PC-3 (cell line): Measurements from ENCODE around the gene MAGEA11. TPM values are rescaled to one million over a fixed set of nuclear protein-coding genes. Genes with fewer than 3 reads are reported as not detected.
"Not testable (repeated sequence)": the region's sequence is repeated elsewhere in the genome, so short reads cannot be mapped to it uniquely, and the experiment has no call there.

Experiments
- ATAC-seq: fragments of 200-7000 bp; cut with Tn5 transposase; 2 replicates; pipeline ENCODE4 v1.9.1; 2020; ENCODE audit warnings: mild to moderate bottlenecking, moderate library complexity
- BruUV-seq: library from RNA; stranded (reverse); fragments of 400-500 nt; replicated peaks from 2 replicates; lab custom pipeline; 2021; lab: Mats Ljungman, UMichigan
- CTCF ChIA-PET: fragments of 300-600 bp; sonication (Branson Sonifier 250); formaldehyde crosslinking; loops from one replicate; lab custom pipeline; 2022; ENCODE audit warnings: antibody characterized with exemption; lab: Charles Lee
- POLR2A ChIA-PET: fragments of 300-600 bp; sonication (Branson Sonifier 250); formaldehyde crosslinking; loops from one replicate; lab custom pipeline; 2022; ENCODE audit warnings: antibody characterized with exemption; ENCODE audit not compliant: unreplicated experiment; lab: Charles Lee
- DNase-seq: peaks from one replicate; pipeline ENCODE4 v3.0.0-alpha.2; 2015
- H2AFZ ChIP-seq: fragments of 300-600 bp; sonication (generic); 2 replicates; pipeline ENCODE4 v1.6.0; 2016; ENCODE audit warnings: antibody characterized with exemption, low read length
- H3F3A ChIP-seq: fragments of 300-600 bp; sonication (generic); one replicate; pipeline ENCODE4 v1.6.0; 2017; ENCODE audit warnings: antibody characterized with exemption, low read length, control low read depth, mild to moderate bottlenecking; ENCODE audit not compliant: unreplicated experiment
- H3K27ac ChIP-seq: fragments of 300-600 bp; sonication (generic); 2 replicates; pipeline ENCODE4 v1.5.1; 2016; ENCODE audit warnings: mild to moderate bottlenecking, low read length
- H3K27me3 ChIP-seq: fragments of 300-600 bp; sonication (generic); 2 replicates; pipeline ENCODE4 v1.6.1; 2016; ENCODE audit warnings: low read length, mixed read lengths
- H3K36me3 ChIP-seq: fragments of 300-600 bp; sonication (generic); 2 replicates; pipeline ENCODE4 v1.6.1; 2016; ENCODE audit warnings: low read depth, mixed run types, low read length, mixed read lengths
- H3K4me1 ChIP-seq: fragments of 300-600 bp; sonication (generic); 2 replicates; pipeline ENCODE4 v1.5.1; 2016; ENCODE audit warnings: low read length; ENCODE audit not compliant: insufficient read depth
- H3K4me2 ChIP-seq: fragments of 300-600 bp; sonication (generic); 2 replicates; pipeline ENCODE4 v1.6.0; 2016; ENCODE audit warnings: low read length
- H3K4me3 ChIP-seq: fragments of 300-600 bp; sonication (generic); 2 replicates; pipeline ENCODE4 v1.5.1; 2016; ENCODE audit warnings: mild to moderate bottlenecking, low read length, mixed read lengths
- H3K79me2 ChIP-seq: fragments of 300-600 bp; sonication (generic); 2 replicates; pipeline ENCODE4 v1.6.1; 2017; ENCODE audit warnings: low read length, mixed read lengths
- H3K9ac ChIP-seq: fragments of 300-600 bp; sonication (generic); 2 replicates; pipeline ENCODE4 v1.6.0; 2016; ENCODE audit warnings: mild to moderate bottlenecking, low read length
- H3K9me2 ChIP-seq: fragments of 300-600 bp; sonication (generic); replicated peaks from 2 replicates; pipeline ENCODE4 v1.6.1; 2016; ENCODE audit warnings: mixed run types, low read length, mixed read lengths
- H3K9me3 ChIP-seq: fragments of 300-600 bp; sonication (generic); 2 replicates; pipeline ENCODE4 v1.6.1; 2016; ENCODE audit warnings: low read length, mixed read lengths
- H4K20me1 ChIP-seq: fragments of 300-600 bp; sonication (generic); 2 replicates; pipeline ENCODE4 v1.6.1; 2016; ENCODE audit warnings: low read length, mixed read lengths
- CTCF ChIP-seq: fragments of 300-600 bp; sonication (generic); conservative IDR thresholded peaks from 2 replicates; pipeline ENCODE4 v1.5.1; 2017; ENCODE audit warnings: antibody characterized with exemption, low read depth, mild to moderate bottlenecking, low read length
- EZH2 ChIP-seq: fragments of 300-600 bp; sonication (generic); IDR thresholded peaks from one replicate; pipeline ENCODE4 v1.6.1; 2017; ENCODE audit warnings: antibody characterized with exemption, mild to moderate bottlenecking, low read length; ENCODE audit not compliant: unreplicated experiment
- EZH2phosphoT487 ChIP-seq: fragments of 300-600 bp; sonication (generic); IDR thresholded peaks from 2 replicates; pipeline ENCODE4 v1.6.1; 2018; ENCODE audit warnings: mild to moderate bottlenecking, antibody characterized with exemption, low read length, borderline replicate concordance
- intact Hi-C: fragments of 100-400 bp; cut with micrococcal nuclease; formaldehyde crosslinking; loops from 2 replicates; pipeline ENCODE4 v1.9.0; 2023
- total RNA-seq: library from RNA; depleted of rRNA; stranded (reverse); fragments of >200 nt; gene quantifications from 2 replicates; pipeline ENCODE4 v1.2.3, GENCODE V29; 2014

The MAGEA11 gene
- total RNA-seq, 1 experiment from 2014 or later, result not detected

- CTCF ChIA-PET, result no interaction called here
- H3K79me2 ChIP-seq, result no peaks in the 10 kb centered on the region
- ATAC-seq (no peak), DNase-seq (no peak)
- no peaks in the 10 kb centered on the region for H3K9me3 ChIP-seq
- H3K4me3 ChIP-seq, result no peak overlapping the region
- no peaks in the 10 kb centered on the region for H3F3A ChIP-seq
- H2AFZ ChIP-seq, result no peak overlapping the region
- BruUV-seq, result no TSS peak
- peaks cover 30% of the 10 kb centered on the region for H3K27me3 ChIP-seq
- no peak for TF ChIP-seq CTCF
- TF ChIP-seq EZH2, result no peak
- no peak for TF ChIP-seq EZH2phosphoT487
- no peaks in the 10 kb centered on the region for H4K20me1 ChIP-seq
- POLR2A ChIA-PET, result no interaction called here
- no peak overlapping the region for H3K9ac ChIP-seq
- H3K4me2 ChIP-seq, result no peak overlapping the region
- no peaks in the 10 kb centered on the region for H3K36me3 ChIP-seq
- H3K9me2 ChIP-seq, result no peaks in the 10 kb centered on the region
- no peak overlapping the region for H3K27ac ChIP-seq
- no peaks in the 10 kb centered on the region for H3K4me1 ChIP-seq
- intact Hi-C loops, result no loop called here
Observed at GRCh38 chrX:149717803-149718202, 5.9 kb downstream of the MAGEA11 start.

- TF ChIP-seq EZH2phosphoT487 (no peak), EZH2 (no peak), CTCF (no peak)
- no peaks in the 10 kb centered on the region for H4K20me1 ChIP-seq
- ATAC-seq (no peak), DNase-seq (no peak)
- no peaks in the 10 kb centered on the region for H3K4me1 ChIP-seq
- no peaks in the 10 kb centered on the region for H3K79me2 ChIP-seq
- H3K9me3 ChIP-seq, result no peaks in the 10 kb centered on the region
- BruUV-seq, result no TSS peak
- H3K36me3 ChIP-seq, result no peaks in the 10 kb centered on the region
- no peak overlapping the region for H2AFZ ChIP-seq
- H3K9me2 ChIP-seq, result no peaks in the 10 kb centered on the region
- H3K4me3 ChIP-seq, result no peak overlapping the region
- no peak overlapping the region for H3K9ac ChIP-seq
- H3K27ac ChIP-seq, result no peak overlapping the region
- peaks cover 30% of the 10 kb centered on the region for H3K27me3 ChIP-seq
- no peak overlapping the region for H3K4me2 ChIP-seq
- CTCF ChIA-PET, result no interaction called here
- POLR2A ChIA-PET, result no interaction called here
- no peaks in the 10 kb centered on the region for H3F3A ChIP-seq
- intact Hi-C loops, result no loop called here
Observed at GRCh38 chrX:149718757-149719156, 6.9 kb downstream of the MAGEA11 start.

- no peaks in the 10 kb centered on the region for H3K79me2 ChIP-seq
- no TSS peak for BruUV-seq
- TF ChIP-seq EZH2 (no peak), CTCF (no peak), EZH2phosphoT487 (no peak)
- no peak overlapping the region for H3K4me2 ChIP-seq
- H3K9me2 ChIP-seq, result no peaks in the 10 kb centered on the region
- CTCF ChIA-PET, result no interaction called here
- peaks cover 30% of the 10 kb centered on the region for H3K27me3 ChIP-seq
- H3K36me3 ChIP-seq, result no peaks in the 10 kb centered on the region
- no peak overlapping the region for H3K4me3 ChIP-seq
- H2AFZ ChIP-seq, result no peak overlapping the region
- no peak overlapping the region for H3K27ac ChIP-seq
- intact Hi-C loops, result no loop called here
- no peaks in the 10 kb centered on the region for H3F3A ChIP-seq
- no peaks in the 10 kb centered on the region for H3K4me1 ChIP-seq
- no peaks in the 10 kb centered on the region for H3K9me3 ChIP-seq
- no peak overlapping the region for H3K9ac ChIP-seq
- ATAC-seq (no peak), DNase-seq (no peak)
- POLR2A ChIA-PET, result no interaction called here
- H4K20me1 ChIP-seq, result no peaks in the 10 kb centered on the region
Observed at GRCh38 chrX:149720021-149720689, 8.3 kb downstream of the MAGEA11 start.

GRCh38 chrX:149721241-149721640, 9.4 kb downstream of the MAGEA11 start:
- H3K9ac ChIP-seq, BruUV-seq, H3K4me3 ChIP-seq, H3K27ac ChIP-seq, intact Hi-C loops, H4K20me1 ChIP-seq, DNase-seq, CTCF ChIA-PET, H3F3A ChIP-seq, H2AFZ ChIP-seq, POLR2A ChIA-PET, H3K9me3 ChIP-seq, H3K9me2 ChIP-seq, H3K4me2 ChIP-seq, H3K4me1 ChIP-seq, ATAC-seq, H3K79me2 ChIP-seq, H3K36me3 ChIP-seq: not testable (repeated sequence)
- peaks cover 30% of the 10 kb centered on the region for H3K27me3 ChIP-seq
